NT2/D1 (cell line): ENCODE data around the gene CSNK2A1.

Source experiments
- DNase-seq: peaks from one replicate; pipeline ENCODE4 v3.0.0-alpha.2; 2011; ENCODE audit warnings: low read depth, low spot score
- H3K27me3 ChIP-seq: 2 replicates; pipeline ENCODE4 v1.6.0; 2011; ENCODE audit warnings: mild to moderate bottlenecking; ENCODE audit not compliant: insufficient read length, insufficient read depth
- H3K36me3 ChIP-seq: 2 replicates; pipeline ENCODE4 v1.6.1; 2011; ENCODE audit warnings: mild to moderate bottlenecking, low read length, mixed read lengths; ENCODE audit not compliant: insufficient read depth, insufficient read length
- H3K4me1 ChIP-seq: 2 replicates; pipeline ENCODE4 v1.5.1; 2011; ENCODE audit not compliant: insufficient read depth, insufficient read length
- H3K4me3 ChIP-seq: 2 replicates; pipeline ENCODE4 v1.5.1; 2011; ENCODE audit warnings: low read depth; ENCODE audit not compliant: insufficient read length
- H3K9ac ChIP-seq: 2 replicates; pipeline ENCODE4 v1.6.0; 2011; ENCODE audit warnings: low read depth; ENCODE audit not compliant: insufficient read length
- H3K9me3 ChIP-seq: 2 replicates; pipeline ENCODE4 v1.5.1; 2011; ENCODE audit warnings: mild to moderate bottlenecking, low read length; ENCODE audit not compliant: insufficient read depth
- SUZ12 ChIP-seq: IDR thresholded peaks from 2 replicates; pipeline ENCODE4 v1.6.1; 2011; ENCODE audit not compliant: insufficient read length, insufficient read depth; ENCODE audit errors: extremely low read depth
- YY1 ChIP-seq: IDR thresholded peaks from 2 replicates; pipeline ENCODE4 v1.6.1; 2011; ENCODE audit not compliant: insufficient read length, insufficient read depth
- ZNF274 ChIP-seq: IDR thresholded peaks from 2 replicates; pipeline ENCODE4 v1.6.1; 2011; ENCODE audit warnings: mild to moderate bottlenecking, low read depth, low read length

The CSNK2A1 gene

DNA sequence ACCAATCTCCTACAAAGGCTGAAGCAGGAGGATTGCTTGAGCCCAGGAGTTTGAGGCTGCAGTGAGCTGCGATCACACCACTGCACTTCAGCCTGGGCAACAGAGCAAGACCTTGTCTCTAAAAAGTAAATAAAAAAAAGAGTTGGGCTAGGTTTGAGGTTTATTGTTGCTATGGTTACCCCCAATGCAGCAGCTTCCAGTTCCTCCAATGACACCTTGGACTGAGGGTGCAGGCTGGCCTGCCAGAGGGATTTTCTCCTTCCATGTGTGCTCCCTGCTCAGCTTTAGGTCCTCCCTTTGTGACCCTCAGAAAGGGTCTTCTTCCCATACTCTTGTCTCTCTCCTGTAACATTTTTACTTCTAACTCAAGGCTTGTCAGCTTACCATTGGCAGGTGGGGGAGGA is 70.7 kb downstream of the CSNK2A1 start:
- Histone ChIP-seq H3K4me1 (no peaks in the 10 kb centered on the region), H3K9ac (no peak overlapping the region), H3K9me3 (peaks cover 35% of the 10 kb centered on the region), H3K27me3 (no peaks in the 10 kb centered on the region), H3K4me3 (no peak overlapping the region), H3K36me3 (peaks cover 6% of the 10 kb centered on the region)
- TF ChIP-seq ZNF274 (no peak), SUZ12 (no peak), YY1 (no peak)
- no peak for DNase-seq

DNA sequence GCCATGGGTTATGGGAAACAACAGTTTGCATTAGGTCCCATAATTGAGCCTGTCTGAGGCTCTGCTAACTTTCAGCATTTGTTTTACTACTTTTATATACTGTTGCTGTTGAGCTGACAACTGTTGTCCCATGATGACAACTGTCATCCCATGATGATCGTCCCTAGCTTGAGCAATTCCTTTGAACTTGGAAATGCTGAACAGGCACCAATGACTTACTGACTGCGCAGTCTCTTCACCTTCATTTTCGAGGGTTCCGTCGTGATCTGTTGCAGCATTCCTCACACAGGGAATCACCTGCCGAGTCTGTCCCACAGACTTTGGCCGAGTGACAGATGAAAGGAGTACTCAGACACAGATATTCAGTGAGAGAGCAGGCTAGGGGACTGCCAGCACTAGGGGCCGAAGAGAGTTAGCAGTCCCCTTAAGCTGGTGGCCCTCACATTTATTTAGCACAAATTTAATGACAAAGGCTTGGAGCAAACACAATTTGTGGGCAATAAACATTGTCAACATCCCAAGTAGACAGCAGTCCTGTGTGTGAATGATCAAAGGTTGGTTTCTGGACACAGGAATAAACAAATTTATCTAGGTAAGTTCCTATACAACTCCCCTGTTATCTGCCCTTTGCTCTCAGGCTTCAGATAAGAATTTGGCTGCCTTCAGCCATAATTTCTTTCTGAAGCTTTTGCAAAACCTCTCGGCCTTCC is 71.3 kb downstream of the CSNK2A1 start:
- Histone ChIP-seq H3K36me3 (peaks cover 3% of the 10 kb centered on the region), H3K27me3 (no peaks in the 10 kb centered on the region), H3K4me3 (no peak overlapping the region), H3K4me1 (no peaks in the 10 kb centered on the region), H3K9ac (no peak overlapping the region), H3K9me3 (peaks cover 41% of the 10 kb centered on the region)
- TF ChIP-seq YY1 (no peak), SUZ12 (no peak), ZNF274 (no peak)
- no peak for DNase-seq

DNA sequence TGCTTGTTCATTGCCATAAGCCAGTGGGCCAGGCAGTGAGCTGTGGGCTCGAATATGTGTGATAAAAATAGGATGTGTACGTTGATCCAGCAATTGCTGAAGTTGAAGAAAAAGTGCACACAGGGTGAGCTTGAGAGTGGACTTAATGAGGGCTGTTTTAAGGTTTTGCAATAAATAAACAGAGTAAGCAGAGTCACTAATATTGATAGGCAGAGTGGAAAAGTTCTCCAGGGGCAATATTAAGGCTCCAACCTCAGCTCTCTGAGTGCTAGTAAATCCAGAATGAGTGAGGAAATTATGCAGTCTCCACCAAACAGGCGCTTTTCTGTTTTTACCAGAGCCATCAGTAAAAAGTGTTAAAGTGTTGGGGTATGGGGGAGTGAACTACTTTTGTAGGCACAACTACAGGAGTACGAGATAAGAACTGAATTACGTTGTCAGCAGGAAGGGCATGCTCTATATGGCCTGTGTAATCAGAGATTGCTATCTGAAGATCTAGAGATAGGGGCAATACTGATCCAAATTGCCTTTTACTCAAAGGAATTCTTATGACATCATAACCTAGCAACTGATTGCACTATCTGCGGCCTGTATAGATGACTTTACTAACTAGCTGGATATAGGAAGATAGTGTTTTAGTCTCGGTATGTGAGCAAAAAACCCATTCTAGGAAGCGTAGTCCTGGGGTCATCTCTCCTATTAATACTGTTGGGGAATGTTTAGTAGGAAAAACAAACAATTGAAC is 73.7 kb downstream of the CSNK2A1 start:
- peaks cover 43% of the 10 kb centered on the region for H3K9me3 ChIP-seq
- H3K4me1 ChIP-seq = no peaks in the 10 kb centered on the region
- H3K27me3 ChIP-seq = no peaks in the 10 kb centered on the region
- DNase-seq = no peak
- no peak overlapping the region for H3K4me3 ChIP-seq
- no peak overlapping the region for H3K9ac ChIP-seq
- TF ChIP-seq YY1 (no peak), ZNF274 (no peak), SUZ12 (no peak)
- no peaks in the 10 kb centered on the region for H3K36me3 ChIP-seq

DNA sequence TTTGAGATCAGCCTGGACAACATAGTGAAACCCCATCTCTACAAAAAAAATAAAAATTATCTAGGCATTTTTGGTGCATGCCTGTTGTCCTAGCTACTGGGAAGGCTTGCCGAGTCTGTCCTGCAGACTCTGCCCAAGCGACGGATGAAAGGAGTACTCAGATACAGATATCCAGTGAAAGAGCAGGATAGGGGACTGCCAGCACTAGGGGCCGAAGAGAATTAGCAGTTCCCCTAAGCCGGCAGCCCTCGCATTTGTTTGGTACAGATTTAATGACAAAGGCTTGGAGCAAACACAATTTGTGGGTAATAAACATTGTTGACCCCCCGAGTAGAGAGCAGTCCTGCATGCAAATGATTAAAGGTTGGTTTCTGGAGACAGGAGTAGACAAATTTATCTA is 75.8 kb downstream of the CSNK2A1 start:
- Histone ChIP-seq H3K9me3 (peaks cover 34% of the 10 kb centered on the region), H3K36me3 (no peaks in the 10 kb centered on the region), H3K4me3 (no peak overlapping the region), H3K9ac (no peak overlapping the region), H3K4me1 (no peaks in the 10 kb centered on the region), H3K27me3 (peaks cover 6% of the 10 kb centered on the region)
- no peak for DNase-seq
- no peak for TF ChIP-seq YY1
- TF ChIP-seq ZNF274 = no peak
- no peak for TF ChIP-seq SUZ12

DNA sequence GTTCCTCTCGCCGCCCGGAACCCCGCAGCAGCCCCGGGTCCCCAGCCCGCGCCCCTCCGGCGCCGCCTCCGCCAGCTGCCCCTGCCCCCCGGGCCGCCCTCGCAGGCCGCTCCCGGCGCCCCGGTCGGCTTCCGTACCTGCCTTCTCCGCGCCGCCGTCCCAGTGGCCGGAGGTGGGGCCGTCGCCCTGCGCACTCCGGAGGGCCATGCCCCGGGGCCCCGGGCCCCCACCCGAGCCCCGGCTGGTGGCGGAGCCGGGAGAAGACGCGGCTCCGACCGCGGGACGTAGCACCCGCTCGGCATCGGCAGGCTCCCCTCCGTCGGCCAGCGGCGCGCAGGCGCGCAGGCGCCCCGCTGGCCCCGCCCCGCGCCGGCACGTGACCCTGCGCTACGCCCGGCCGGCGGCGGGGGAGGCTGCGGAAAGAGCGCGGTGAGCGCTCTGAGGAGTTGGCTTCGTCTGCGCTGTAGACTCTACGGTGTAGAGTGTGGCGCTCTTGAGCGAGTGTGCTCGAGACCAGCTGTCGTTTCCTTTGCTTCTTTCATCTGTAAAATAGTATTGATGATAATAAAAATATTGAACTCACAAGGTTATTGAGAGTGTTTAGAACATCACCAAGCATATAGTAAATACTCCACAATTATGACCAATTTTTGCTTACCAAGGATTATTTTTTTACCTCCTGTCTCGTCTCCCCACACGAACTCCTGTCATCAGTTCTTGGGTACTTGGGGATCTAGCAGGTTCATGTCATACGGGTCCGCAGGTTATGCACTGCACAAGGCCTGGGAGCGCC is 81.2 kb downstream of the CSNK2A1 start, which contains the start of gene TBC1D20:
Gene TBC1D20 (minus strand): TSS at position 335 of the 793 bp plus-strand sequence. CDS start 128 bp downstream, at position 207.
- DNase-seq = peak; percentile 82
- H3K4me1 ChIP-seq = no peaks in the 10 kb centered on the region
- peaks cover 9% of the 10 kb centered on the region for H3K27me3 ChIP-seq
- no peaks in the 10 kb centered on the region for H3K36me3 ChIP-seq
- peak within 1 kb of the TSS; percentile 85 for H3K4me3 ChIP-seq
- peak within 1 kb of the TSS; percentile 92 for H3K9ac ChIP-seq
- TF ChIP-seq SUZ12 (no peak), ZNF274 (no peak), YY1 (no peak)
- peaks cover 3% of the 10 kb centered on the region; the same call in 1 of the 2 replicates for H3K9me3 ChIP-seq

DNA sequence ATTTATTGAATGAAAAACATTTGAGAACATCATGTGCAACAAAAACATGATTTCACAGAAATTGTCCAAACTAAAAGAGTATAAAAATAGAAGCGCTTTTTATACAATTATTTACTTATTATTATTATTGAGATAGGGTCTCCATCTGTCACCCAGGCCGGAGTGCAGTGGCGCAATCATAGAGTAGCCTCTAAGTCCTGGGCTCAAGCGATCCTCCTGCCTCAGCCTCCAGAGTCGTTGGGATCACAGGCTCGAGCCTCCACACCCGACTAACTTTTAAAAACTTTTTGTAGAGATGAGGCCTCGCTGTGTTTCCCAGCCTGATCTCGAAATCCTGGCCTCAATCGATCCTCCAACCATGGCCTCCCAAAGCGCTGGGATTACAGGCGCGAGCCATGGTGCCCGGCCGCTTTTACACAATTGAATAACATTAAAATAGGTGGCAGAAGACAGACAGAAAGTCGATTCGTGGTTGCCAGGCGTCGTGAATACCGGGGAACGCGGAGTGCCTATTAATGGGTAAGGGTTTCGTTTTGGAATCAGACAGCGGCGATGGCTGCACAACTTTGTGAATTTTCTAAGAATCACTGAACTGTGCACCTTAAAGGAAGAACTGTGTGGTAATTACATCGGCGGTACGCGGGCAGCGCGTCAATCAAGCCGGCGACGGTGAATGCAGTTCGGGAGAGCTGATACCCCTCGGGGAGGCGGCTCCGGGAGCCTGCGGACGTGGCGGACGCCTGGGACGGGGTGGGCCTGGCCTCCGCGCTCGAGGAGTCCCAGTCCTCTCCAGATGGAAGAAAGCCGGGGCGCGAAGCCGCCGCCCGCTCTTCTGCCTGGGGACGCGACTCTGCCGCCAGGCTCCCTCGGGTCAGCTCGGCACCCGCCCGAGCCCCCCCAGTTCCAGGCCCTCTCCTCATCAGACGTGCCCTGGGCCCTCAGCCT is 82.1 kb downstream of the CSNK2A1 start:
- Histone ChIP-seq H3K9me3 (no peaks in the 10 kb centered on the region), H3K9ac (peak overlapping the region; percentile 92), H3K4me3 (peak overlapping the region; percentile 85), H3K36me3 (no peaks in the 10 kb centered on the region), H3K4me1 (no peaks in the 10 kb centered on the region), H3K27me3 (peaks cover 9% of the 10 kb centered on the region)
- TF ChIP-seq YY1 = no peak
- peak; percentile 20 for DNase-seq
